ENCODE measurements around the gene RHOV. TPM values are rescaled to one million over a fixed set of nuclear protein-coding genes. Genes with fewer than 3 reads are reported as not detected.

The RHOV gene
- 2.0 and 2.1 TPM in 2 replicates for total RNA-seq (2014; rRNA removed; shearing (Covaris generic))

DNA sequence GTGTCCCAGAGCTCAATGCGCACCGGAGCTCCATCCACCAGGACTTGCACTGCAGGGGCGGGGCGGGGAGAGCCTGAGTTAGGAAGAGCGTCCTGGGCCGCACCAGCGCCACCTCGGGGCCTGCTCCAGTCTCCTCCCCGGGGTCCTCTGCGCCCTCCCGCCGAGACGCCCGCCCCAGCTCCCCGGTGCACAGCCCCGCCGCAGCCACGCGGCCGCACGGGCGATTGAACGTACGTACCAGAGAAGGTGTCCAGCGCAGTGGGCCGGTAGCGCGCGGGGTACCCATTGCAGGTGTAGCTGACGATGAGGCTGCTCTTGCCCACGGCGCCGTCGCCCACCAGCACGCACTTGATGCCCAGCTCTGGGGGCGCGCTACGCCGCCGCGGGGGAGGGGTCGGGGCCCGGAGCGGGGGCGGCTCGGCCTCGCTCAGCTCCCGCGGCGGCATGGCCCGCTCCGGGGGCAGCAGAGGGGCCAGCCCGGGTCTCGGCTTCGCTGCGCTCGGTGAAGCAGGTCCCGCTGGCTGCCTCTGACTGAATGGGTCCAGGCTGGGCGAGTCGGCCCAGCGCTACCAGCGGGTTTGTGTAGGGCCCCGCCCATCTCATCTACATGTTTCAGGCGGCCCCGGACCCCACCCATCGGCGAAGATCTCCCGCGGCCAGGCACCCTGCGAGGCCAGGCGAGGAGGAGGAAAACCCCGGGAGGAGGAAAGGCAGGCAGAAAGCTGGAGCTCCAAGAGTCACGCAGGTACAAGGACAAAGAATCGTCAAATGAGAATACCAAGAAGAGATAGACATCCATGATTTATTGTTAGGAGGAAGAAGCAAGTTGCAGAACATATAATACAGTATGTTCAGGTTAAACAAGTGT, at the start of gene RHOV:
RHOV (minus strand) TSS at position 541 of the 868 bp plus-strand sequence; CDS start at position 446, 95 bp downstream.
- Histone ChIP-seq H3K36me3 (replicated peaks; ENCODE audit: control insufficient read depth, insufficient read depth, low read length) (no peaks in the 10 kb centered on the region), H3K27me3 (ENCODE audit: control insufficient read depth, insufficient read depth, low read length) (peaks cover 10% of the 10 kb centered on the region; the same call in 1 of the 2 replicates), H3K4me3 (ENCODE audit: insufficient read depth, low read depth, low read length) (peak within 1 kb of the TSS; percentile 65)
- peak; percentile 94 for DNase-seq

DNA sequence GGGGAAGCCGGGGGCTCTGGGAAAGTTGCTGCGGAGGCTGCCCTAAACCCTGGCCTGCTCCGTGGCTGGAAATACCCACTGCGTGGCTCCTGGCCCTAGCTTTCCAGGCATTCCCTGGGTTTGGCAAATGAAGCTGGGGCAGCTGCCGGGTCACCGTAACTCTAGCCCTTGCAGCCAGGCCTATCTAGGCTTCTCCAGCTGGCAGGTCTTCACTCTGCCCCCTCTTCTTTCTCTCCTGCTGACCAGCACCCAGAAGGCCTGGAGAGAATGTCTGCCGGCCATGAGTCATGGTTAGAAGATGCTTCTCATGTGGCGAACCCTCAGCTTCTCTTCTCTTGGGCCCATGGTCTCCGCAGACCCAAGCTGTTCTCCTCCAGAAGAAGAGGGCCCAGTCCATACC, 49.5 kb upstream of the RHOV start:
- Histone ChIP-seq H3K27me3 (ENCODE audit: control insufficient read depth, insufficient read depth, low read length) (peaks cover 71% of the 10 kb centered on the region), H3K4me3 (ENCODE audit: insufficient read depth, low read depth, low read length) (no peak overlapping the region), H3K36me3 (replicated peaks; ENCODE audit: control insufficient read depth, insufficient read depth, low read length) (no peaks in the 10 kb centered on the region)
- DNase-seq: no peak

DNA sequence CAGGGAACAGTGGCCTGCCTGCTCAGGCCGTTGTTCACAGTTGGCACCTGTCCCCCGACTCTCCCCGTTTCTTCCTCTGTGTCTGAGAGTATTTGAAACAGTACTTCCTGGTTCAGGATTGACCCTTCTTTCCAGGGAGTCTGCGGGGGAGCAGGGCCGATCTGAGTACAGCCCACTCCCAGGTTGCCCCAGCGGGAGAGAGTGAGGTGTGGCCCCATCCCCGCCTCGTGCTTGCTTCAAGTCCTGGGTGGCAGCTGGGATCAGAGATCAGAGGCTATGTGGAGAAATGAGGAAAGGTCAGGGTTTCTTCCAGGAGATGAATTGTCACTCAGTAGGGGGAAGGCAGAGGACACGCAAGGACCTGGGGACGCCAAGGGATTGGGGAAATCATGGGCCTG, 48.6 kb upstream of the RHOV start:
- Histone ChIP-seq H3K27me3 (ENCODE audit: control insufficient read depth, insufficient read depth, low read length) (peaks cover 62% of the 10 kb centered on the region), H3K4me3 (ENCODE audit: insufficient read depth, low read depth, low read length) (no peak overlapping the region), H3K36me3 (replicated peaks; ENCODE audit: control insufficient read depth, insufficient read depth, low read length) (no peaks in the 10 kb centered on the region)
- no peak for DNase-seq

DNA sequence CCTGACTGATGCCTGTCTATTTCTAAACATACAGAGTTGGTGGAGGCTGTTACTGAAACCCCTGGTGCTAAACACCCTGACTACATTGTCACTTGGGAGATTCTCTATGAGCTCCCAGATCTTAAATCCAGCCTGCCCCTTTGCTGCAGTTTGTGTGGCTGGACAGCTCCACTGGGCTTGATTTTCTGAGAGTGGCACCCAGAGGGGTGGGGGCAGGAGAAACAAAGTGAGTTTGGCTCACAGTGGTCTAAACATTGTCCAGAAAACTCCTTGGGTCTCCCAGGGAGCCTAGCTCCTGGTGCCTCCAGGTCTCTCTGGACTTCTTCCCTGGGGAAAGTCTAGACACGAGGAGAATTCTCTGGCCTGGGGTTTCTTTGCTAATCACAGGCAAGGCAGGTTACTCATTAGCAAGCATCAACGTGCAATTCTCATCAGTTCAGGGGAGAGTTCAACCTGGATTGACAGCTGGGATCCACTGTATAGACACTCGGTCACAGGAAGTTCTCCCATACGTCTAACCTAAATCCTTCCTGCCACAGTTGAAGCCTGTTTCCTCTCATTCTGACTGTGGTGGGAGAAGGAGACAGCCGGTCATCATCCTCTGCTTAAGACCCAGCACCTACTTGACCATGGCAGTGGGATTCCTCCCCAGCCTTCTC, 48.0 kb upstream of the RHOV start:
- Histone ChIP-seq H3K27me3 (ENCODE audit: control insufficient read depth, insufficient read depth, low read length) (peaks cover 57% of the 10 kb centered on the region), H3K36me3 (replicated peaks; ENCODE audit: control insufficient read depth, insufficient read depth, low read length) (no peaks in the 10 kb centered on the region), H3K4me3 (ENCODE audit: insufficient read depth, low read depth, low read length) (no peak overlapping the region)
- DNase-seq: no peak

DNA sequence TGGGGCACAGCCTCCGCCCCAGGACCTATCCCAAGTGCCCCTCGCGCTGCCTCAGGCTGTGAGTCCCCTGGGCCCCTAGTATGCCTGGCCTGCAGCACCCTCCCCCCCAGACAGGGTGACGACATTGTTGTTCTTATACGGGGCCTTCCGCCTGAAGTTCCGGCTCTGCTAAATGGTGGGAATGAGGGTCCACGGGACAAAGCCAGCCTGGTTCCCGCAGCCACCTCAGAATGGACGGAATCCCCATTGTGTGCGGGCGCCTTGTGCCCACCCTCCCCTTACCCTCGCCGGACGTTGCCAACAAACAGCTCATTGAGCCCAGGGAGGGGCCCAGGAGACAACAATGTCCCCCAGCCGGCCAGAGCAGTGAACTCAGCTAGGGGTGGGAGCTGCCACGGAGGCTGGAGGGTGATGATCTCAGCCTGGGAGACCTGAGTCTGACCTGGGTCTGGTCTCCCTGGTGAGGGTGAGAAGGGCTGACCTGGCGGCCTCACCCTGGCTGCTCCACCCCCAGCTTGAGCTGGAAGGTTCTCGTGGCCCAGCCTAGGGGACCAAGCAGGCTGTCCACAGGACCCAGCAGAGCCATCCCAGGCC, 44.9 kb upstream of the RHOV start:
- peaks cover 26% of the 10 kb centered on the region for H3K27me3 ChIP-seq (ENCODE audit: control insufficient read depth, insufficient read depth, low read length)
- H3K4me3 ChIP-seq (ENCODE audit: insufficient read depth, low read depth, low read length): no peak overlapping the region
- no peaks in the 10 kb centered on the region for H3K36me3 ChIP-seq (replicated peaks; ENCODE audit: control insufficient read depth, insufficient read depth, low read length)
- no peak for DNase-seq

- H3K36me3 ChIP-seq (replicated peaks; ENCODE audit: control insufficient read depth, insufficient read depth, low read length): no peaks in the 10 kb centered on the region
- peaks cover 19% of the 10 kb centered on the region for H3K27me3 ChIP-seq (ENCODE audit: control insufficient read depth, insufficient read depth, low read length)
- no peak overlapping the region for H3K4me3 ChIP-seq (ENCODE audit: insufficient read depth, low read depth, low read length)
- no peak for DNase-seq
These were observed 44.2 kb upstream of the RHOV start for GRCh38 chr15:40918146-40918798.

GRCh38 chr15:40917585-40917984, 43.6 kb upstream of the RHOV start:
- no peaks in the 10 kb centered on the region for H3K36me3 ChIP-seq (replicated peaks; ENCODE audit: control insufficient read depth, insufficient read depth, low read length)
- peaks cover 13% of the 10 kb centered on the region for H3K27me3 ChIP-seq (ENCODE audit: control insufficient read depth, insufficient read depth, low read length)
- DNase-seq: peak; percentile 80
- H3K4me3 ChIP-seq (ENCODE audit: insufficient read depth, low read depth, low read length): no peak overlapping the region

DNA sequence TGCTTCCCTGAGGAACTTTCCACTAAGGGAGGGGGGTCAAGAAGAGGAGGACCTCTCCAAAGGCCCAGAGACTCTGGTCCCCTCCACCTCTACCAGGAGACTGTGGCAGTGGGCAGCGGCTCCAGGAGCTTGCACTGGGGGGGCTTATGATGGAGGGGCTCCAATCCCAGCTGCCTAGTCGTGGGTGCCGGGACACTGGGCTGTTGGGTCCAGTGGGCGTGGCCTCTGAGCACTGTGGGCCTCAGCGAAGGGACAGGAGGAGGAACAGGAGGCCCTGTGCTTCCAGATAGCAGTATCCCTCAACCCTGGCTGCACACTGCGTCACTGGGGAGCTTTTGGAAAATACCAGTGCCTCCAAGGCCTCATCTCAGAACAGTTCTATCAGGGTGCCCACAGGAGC, 41.6 kb upstream of the RHOV start:
- H3K36me3 ChIP-seq (replicated peaks; ENCODE audit: control insufficient read depth, insufficient read depth, low read length): no peaks in the 10 kb centered on the region

DNA sequence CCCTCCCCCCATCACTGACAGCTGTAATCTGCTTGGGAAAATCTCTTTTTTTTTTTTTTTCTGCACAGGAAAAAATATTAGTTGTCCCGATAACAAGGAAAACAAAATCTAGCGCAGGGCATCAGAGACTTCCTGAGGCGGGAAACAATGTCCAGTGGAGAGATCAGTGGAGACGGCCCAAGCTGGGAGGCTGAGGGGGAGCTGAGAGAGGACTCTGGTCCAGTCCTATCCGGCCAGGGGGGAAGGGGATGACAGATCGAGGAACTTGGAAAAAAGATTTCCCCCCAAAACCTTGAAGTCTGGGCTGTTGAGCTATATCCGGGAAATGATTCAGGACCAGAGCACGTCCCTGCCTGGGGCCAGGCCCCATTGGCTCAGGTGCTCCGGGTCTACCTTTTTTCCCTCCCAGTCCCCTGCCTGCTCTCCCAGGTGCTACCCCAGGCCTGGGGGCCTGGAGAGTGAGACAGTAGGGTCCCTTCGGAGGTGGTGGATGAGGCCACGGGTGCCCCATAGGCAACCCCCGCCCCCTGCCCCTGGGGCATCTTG, 41.2 kb upstream of the RHOV start:
- Histone ChIP-seq H3K4me3 (ENCODE audit: insufficient read depth, low read depth, low read length) (no peak overlapping the region), H3K36me3 (replicated peaks; ENCODE audit: control insufficient read depth, insufficient read depth, low read length) (no peaks in the 10 kb centered on the region), H3K27me3 (ENCODE audit: control insufficient read depth, insufficient read depth, low read length) (peaks cover 2% of the 10 kb centered on the region)
- no peak for DNase-seq

More for the DNA sequence above, 41.6 kb upstream of the RHOV start:
- no peak overlapping the region for H3K4me3 ChIP-seq (ENCODE audit: insufficient read depth, low read depth, low read length)
- DNase-seq: no peak
- H3K27me3 ChIP-seq (ENCODE audit: control insufficient read depth, insufficient read depth, low read length): peaks cover 2% of the 10 kb centered on the region

DNA sequence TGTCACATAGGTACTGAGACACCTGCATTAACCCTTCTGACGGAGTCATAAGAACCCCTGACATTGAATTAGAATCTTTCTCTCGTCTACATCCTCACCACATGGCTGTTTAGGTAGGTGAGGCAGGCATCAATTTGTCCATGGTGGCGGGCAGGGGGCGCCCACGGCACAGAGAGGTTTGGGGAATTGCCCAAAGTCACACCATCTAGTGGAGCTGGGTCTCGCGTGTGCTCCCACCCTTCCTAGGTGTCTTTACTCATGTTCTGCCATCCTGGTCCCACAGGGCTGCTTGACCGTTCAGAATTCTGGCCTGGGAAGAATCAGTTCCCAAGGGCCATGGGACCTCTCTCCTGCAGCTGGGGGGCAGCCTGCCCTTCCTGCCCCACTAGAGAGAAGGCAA, 40.5 kb upstream of the RHOV start:
- Histone ChIP-seq H3K36me3 (replicated peaks; ENCODE audit: control insufficient read depth, insufficient read depth, low read length) (no peaks in the 10 kb centered on the region), H3K4me3 (ENCODE audit: insufficient read depth, low read depth, low read length) (no peak overlapping the region), H3K27me3 (ENCODE audit: control insufficient read depth, insufficient read depth, low read length) (peaks cover 2% of the 10 kb centered on the region)
- peak; percentile 78 for DNase-seq

DNA sequence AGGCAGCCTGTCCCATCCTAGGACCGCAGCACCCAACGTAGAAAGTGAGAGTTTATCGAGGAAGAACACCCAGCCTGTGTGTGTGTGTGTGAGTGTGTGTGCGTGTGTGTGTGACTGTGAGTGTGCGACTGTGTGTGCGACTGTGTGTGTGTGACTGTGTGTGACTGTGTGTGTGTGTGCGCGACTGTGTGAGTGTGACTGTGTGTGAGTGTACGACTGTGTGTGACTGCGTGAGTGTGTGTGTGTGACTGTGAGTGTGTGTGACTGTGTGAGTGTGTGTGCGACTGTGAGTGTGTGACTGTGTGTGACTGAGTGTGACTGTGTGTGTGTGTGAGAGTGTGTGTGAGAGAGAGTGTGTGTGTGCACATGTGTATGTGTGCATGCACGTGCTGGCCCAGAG, 40.0 kb upstream of the RHOV start:
- Histone ChIP-seq H3K4me3 (ENCODE audit: insufficient read depth, low read depth, low read length) (no peak overlapping the region), H3K36me3 (replicated peaks; ENCODE audit: control insufficient read depth, insufficient read depth, low read length) (no peaks in the 10 kb centered on the region), H3K27me3 (ENCODE audit: control insufficient read depth, insufficient read depth, low read length) (no peaks in the 10 kb centered on the region; the same call in 1 of the 2 replicates)
- DNase-seq: no peak

DNA sequence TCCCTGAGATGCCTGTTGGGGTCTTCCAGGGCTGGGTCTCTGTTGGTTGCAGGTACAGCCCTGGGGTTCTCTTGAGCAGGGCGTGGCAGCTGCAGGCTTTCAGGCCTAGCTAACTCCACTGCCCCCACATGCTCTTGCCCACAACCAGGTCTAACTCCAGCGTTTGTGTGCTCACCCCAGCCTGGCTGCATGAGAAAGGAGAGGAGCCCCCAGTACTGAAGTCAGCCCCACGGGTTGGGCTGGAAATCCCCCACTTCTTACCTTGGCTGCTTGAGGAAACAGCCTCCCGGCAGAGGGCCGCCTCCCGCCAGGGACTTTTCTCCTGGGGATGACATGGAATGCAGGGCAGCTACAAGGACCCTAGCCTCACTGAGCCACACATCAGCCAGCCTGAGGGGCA, 38.4 kb upstream of the RHOV start:
- Histone ChIP-seq H3K36me3 (replicated peaks; ENCODE audit: control insufficient read depth, insufficient read depth, low read length) (no peaks in the 10 kb centered on the region), H3K27me3 (ENCODE audit: control insufficient read depth, insufficient read depth, low read length) (no peaks in the 10 kb centered on the region; the same call in 1 of the 2 replicates), H3K4me3 (ENCODE audit: insufficient read depth, low read depth, low read length) (no peak overlapping the region)
- DNase-seq: no peak

GRCh38 chr15:40911693-40912092, 37.7 kb upstream of the RHOV start:
- Histone ChIP-seq H3K36me3 (replicated peaks; ENCODE audit: control insufficient read depth, insufficient read depth, low read length) (no peaks in the 10 kb centered on the region), H3K4me3 (ENCODE audit: insufficient read depth, low read depth, low read length) (no peak overlapping the region), H3K27me3 (ENCODE audit: control insufficient read depth, insufficient read depth, low read length) (no peaks in the 10 kb centered on the region)
- no peak for DNase-seq

DNA sequence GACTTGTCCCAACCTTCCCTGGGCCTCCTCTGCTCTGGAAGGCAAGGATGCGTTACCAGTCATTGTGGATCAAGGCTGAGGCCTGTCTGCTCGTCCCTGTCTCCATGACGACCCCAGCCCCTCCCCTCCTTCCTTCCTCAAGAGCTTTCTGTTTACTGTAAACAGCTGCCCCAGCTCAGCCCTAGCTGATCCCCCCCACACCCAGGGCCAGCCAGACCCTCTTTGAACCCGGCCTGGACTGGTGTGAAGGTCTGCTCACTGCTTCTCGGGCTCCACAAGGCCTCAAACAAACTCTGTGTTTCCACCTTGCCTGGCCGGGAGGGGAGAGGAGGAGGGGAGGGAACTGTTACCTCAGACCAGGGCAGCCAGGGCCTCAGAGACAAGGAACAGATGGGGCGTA, 37.1 kb upstream of the RHOV start:
- Histone ChIP-seq H3K36me3 (replicated peaks; ENCODE audit: control insufficient read depth, insufficient read depth, low read length) (no peaks in the 10 kb centered on the region), H3K27me3 (ENCODE audit: control insufficient read depth, insufficient read depth, low read length) (no peaks in the 10 kb centered on the region), H3K4me3 (ENCODE audit: insufficient read depth, low read depth, low read length) (no peak overlapping the region)
- DNase-seq: peak; percentile 88
